H1 (cell line): ENCODE measurements around the gene CALD1. TPM values are rescaled to one million over a fixed set of nuclear protein-coding genes. Genes with fewer than 3 reads are reported as not detected.

Source experiments
- CTCF ChIA-PET: fragments of 300-600 bp; sonication (Branson Sonifier 250); formaldehyde crosslinking; loops from one replicate; lab custom pipeline; 2021; ENCODE audit not compliant: partially characterized antibody; lab: Charles Lee
- POLR2A ChIA-PET: fragments of 300-600 bp; sonication (Branson Sonifier 250); formaldehyde crosslinking; loops from one replicate; lab custom pipeline; 2021; ENCODE audit warnings: inconsistent platforms; ENCODE audit not compliant: partially characterized antibody; lab: Charles Lee
- DNase-seq, 2 experiments: peaks; one replicate each; pipeline versions ENCODE4 v3.0.0 to v3.0.0-alpha.2; 2010 to 2022; ENCODE audit warnings: low spot score in 2 of 2, low read depth in 1 of 2, mixed read lengths in 1 of 2
- FAIRE-seq: peaks from 2 replicates; lab custom pipeline; 2011; peaks lifted over from hg19 to GRCh38; lab: Jason Lieb, UNC
- H2AFZ ChIP-seq: 2 replicates; pipeline ENCODE4 v1.8.1; 2012; ENCODE audit warnings: low read length, inconsistent platforms
- H2AK5ac ChIP-seq: 2 replicates; pipeline ENCODE4 v1.6.1; 2013; ENCODE audit warnings: low read depth, low read length
- H2BK120ac ChIP-seq: replicated peaks from 2 replicates; pipeline ENCODE3; 2013; ENCODE audit warnings: low read depth, low read length, inconsistent platforms
- H2BK12ac ChIP-seq: 2 replicates; pipeline ENCODE4 v1.6.1; 2013; ENCODE audit warnings: low read depth, low read length
- H2BK15ac ChIP-seq: 2 replicates; pipeline ENCODE4 v1.6.1; 2013; ENCODE audit warnings: low read length
- H2BK20ac ChIP-seq: 2 replicates; pipeline ENCODE4 v1.6.1; 2013; ENCODE audit warnings: low read length
- H2BK5ac ChIP-seq: 2 replicates; pipeline ENCODE4 v1.6.1; 2013; ENCODE audit warnings: low read depth, low read length
- H3K14ac ChIP-seq: 2 replicates; pipeline ENCODE4 v1.6.1; 2013; ENCODE audit warnings: inconsistent platforms; ENCODE audit not compliant: insufficient read length
- H3K18ac ChIP-seq: 2 replicates; pipeline ENCODE4 v1.6.1; 2013; ENCODE audit warnings: low read length; ENCODE audit errors: extremely low read depth
- H3K23ac ChIP-seq: 2 replicates; pipeline ENCODE4 v1.6.1; 2013; ENCODE audit warnings: inconsistent platforms; ENCODE audit not compliant: insufficient read length
- H3K23me2 ChIP-seq: 2 replicates; pipeline ENCODE4 v1.6.1; 2013; ENCODE audit warnings: low read depth, low read length
- H3K27ac ChIP-seq: 2 replicates; pipeline ENCODE4 v1.6.1; 2011; ENCODE audit warnings: low read depth, low read length, inconsistent platforms
- H3K27me3 ChIP-seq, 4 experiments: replicated peaks in 1 of 4; 1 replicate in 1 of 4; 2 replicates in 3 of 4; pipeline versions ENCODE4 v1.6.1 to v1.8.1; 2011 to 2013; ENCODE audit warnings: low read length in 3 of 4, mild to moderate bottlenecking in 3 of 4, inconsistent platforms in 2 of 4, mixed read lengths in 2 of 4, moderate library complexity in 1 of 4; ENCODE audit not compliant: control insufficient read depth in 3 of 4, insufficient read depth in 3 of 4; ENCODE audit errors: extremely low read depth in 1 of 4
- H3K36me3 ChIP-seq, 4 experiments: 2 replicates each; pipeline versions ENCODE4 v1.6.1 to v1.8.1; 2011 to 2013; ENCODE audit warnings: mild to moderate bottlenecking in 4 of 4, low read length in 3 of 4, moderate library complexity in 2 of 4, control low read depth in 1 of 4, inconsistent platforms in 1 of 4; ENCODE audit not compliant: insufficient read depth in 4 of 4, control insufficient read depth in 2 of 4
- H3K4ac ChIP-seq: replicated peaks from 2 replicates; pipeline ENCODE3; 2013; ENCODE audit warnings: low read length, low read depth, mixed read lengths, inconsistent platforms; ENCODE audit not compliant: insufficient read length
- H3K4me1 ChIP-seq, 4 experiments: replicated peaks in 1 of 4; 1 replicate in 1 of 4; 2 replicates in 3 of 4; pipeline versions ENCODE4 v1.6.1 to v1.8.1; 2011 to 2013; ENCODE audit warnings: low read length in 3 of 4, inconsistent platforms in 2 of 4, mixed read lengths in 1 of 4; ENCODE audit not compliant: insufficient read depth in 4 of 4, control insufficient read depth in 3 of 4
- H3K4me2 ChIP-seq, 2 experiments: 2 replicates each; pipeline versions ENCODE4 v1.6.1 to v1.8.1; 2011 to 2013; ENCODE audit warnings: low read depth in 2 of 2, low read length in 2 of 2, control low read depth in 1 of 2, inconsistent platforms in 1 of 2, mild to moderate bottlenecking in 1 of 2; ENCODE audit not compliant: insufficient read depth in 1 of 2
- H3K4me3 ChIP-seq, 4 experiments: fragments of 200-600, 300-600 bp in 1 of 4; sonication (generic), shearing (Covaris generic), sonication (Bioruptor Twin) in 1 of 4; 2 replicates each; pipeline versions ENCODE4 v1.5.1 to v1.8.1; 2011 to 2016; ENCODE audit warnings: low read length in 4 of 4, low read depth in 3 of 4, control low read depth in 2 of 4, inconsistent platforms in 2 of 4, mild to moderate bottlenecking in 2 of 4, mixed read lengths in 1 of 4, moderate library complexity in 1 of 4; ENCODE audit not compliant: insufficient read depth in 2 of 4; ENCODE audit errors: extremely low read depth in 1 of 4
- H3K56ac ChIP-seq: replicated peaks from 2 replicates; pipeline ENCODE3; 2013; ENCODE audit warnings: low read depth, mild to moderate bottlenecking, mixed read lengths, low read length, inconsistent platforms; ENCODE audit not compliant: insufficient read length
- H3K79me1 ChIP-seq: 2 replicates; pipeline ENCODE4 v1.6.1; 2013; ENCODE audit warnings: low read depth, low read length, control low read depth
- H3K79me2 ChIP-seq, 2 experiments: 2 replicates each; pipeline versions ENCODE4 v1.6.1 to v1.8.1; 2012 to 2013; ENCODE audit warnings: low read length in 2 of 2, mild to moderate bottlenecking in 2 of 2, inconsistent platforms in 1 of 2; ENCODE audit not compliant: insufficient read depth in 2 of 2, control insufficient read depth in 1 of 2
- H3K9ac ChIP-seq, 4 experiments: replicated peaks in 1 of 4; 1 replicate in 1 of 4; 2 replicates in 3 of 4; pipeline versions ENCODE4 v1.6.1 to v1.8.1; 2011 to 2013; ENCODE audit warnings: low read depth in 3 of 4, low read length in 3 of 4, control low read depth in 2 of 4, mild to moderate bottlenecking in 2 of 4, moderate library complexity in 2 of 4, inconsistent platforms in 1 of 4; ENCODE audit errors: extremely low read depth in 1 of 4
- H3K9me3 ChIP-seq, 2 experiments: 2 replicates each; pipeline versions ENCODE4 v1.6.1 to v1.8.1; 2012 to 2013; ENCODE audit warnings: mild to moderate bottlenecking in 2 of 2, moderate library complexity in 2 of 2, control low read depth in 1 of 2, inconsistent platforms in 1 of 2, low read depth in 1 of 2, low read length in 1 of 2, mixed read lengths in 1 of 2; ENCODE audit not compliant: insufficient read depth in 2 of 2
- H4K20me1 ChIP-seq, 2 experiments: replicated peaks in 1 of 2; 2 replicates each; pipeline versions ENCODE3 to v1.8.1; 2011 to 2013; ENCODE audit warnings: inconsistent platforms in 2 of 2, low read length in 2 of 2, mild to moderate bottlenecking in 1 of 2; ENCODE audit not compliant: insufficient read depth in 2 of 2, control insufficient read depth in 1 of 2
- H4K5ac ChIP-seq: 2 replicates; pipeline ENCODE4 v1.6.1; 2013; ENCODE audit warnings: low read length, low read depth, mixed read lengths, inconsistent platforms; ENCODE audit not compliant: insufficient read length
- H4K8ac ChIP-seq: 2 replicates; pipeline ENCODE4 v1.8.0; 2013; ENCODE audit warnings: mild to moderate bottlenecking, moderate library complexity, low read length, inconsistent platforms; ENCODE audit not compliant: insufficient read depth; ENCODE audit errors: extremely low read depth
- H4K91ac ChIP-seq: replicated peaks from 2 replicates; pipeline ENCODE3; 2013; ENCODE audit warnings: low read length, mixed read lengths, inconsistent platforms; ENCODE audit not compliant: insufficient read length
- CBX8 ChIP-seq: fragments of 300-800, 300-1000 bp; sonication (generic); IDR thresholded peaks from 2 replicates; pipeline ENCODE4 v1.7.1; 2016; ENCODE audit warnings: low read depth, low read length, borderline replicate concordance
- CHD1 ChIP-seq: IDR thresholded peaks from 2 replicates; pipeline ENCODE4 v1.6.1; 2012; ENCODE audit warnings: low read depth, low read length, improper control_type of control experiment
- EZH2 ChIP-seq: fragments of 200-600 bp; sonication (generic); IDR thresholded peaks from 2 replicates; pipeline ENCODE4 v1.7.1; 2012; ENCODE audit warnings: low read depth, mild to moderate bottlenecking, moderate library complexity, low read length, inconsistent platforms; ENCODE audit not compliant: severe bottlenecking
- KDM4A ChIP-seq: IDR thresholded peaks from one replicate; pipeline ENCODE4 v1.7.1; 2012; ENCODE audit warnings: low read depth, mild to moderate bottlenecking, moderate library complexity, low read length, inconsistent platforms; ENCODE audit not compliant: severe bottlenecking
- YY1 ChIP-seq: IDR thresholded peaks from 2 replicates; pipeline ENCODE4 v1.6.1; 2011; ENCODE audit warnings: low read depth, mild to moderate bottlenecking, low read length
- WGBS, 2 experiments: shearing (Covaris generic) in 1 of 2; methylation state at CpG; one replicate each; pipeline versions ENCODE4 v1.1.6 to v1.1.7; 2013 to 2015; ENCODE audit warnings: low lambda C conversion rate in 2 of 2, mixed read lengths in 2 of 2, inconsistent platforms in 1 of 2, low coverage in 1 of 2, missing lambda C conversion rate in 1 of 2; ENCODE audit not compliant: insufficient replicate concordance in 2 of 2, insufficient coverage in 1 of 2, insufficient read length in 1 of 2; ENCODE audit errors: extremely low coverage in 1 of 2, missing lambda C conversion rate in 1 of 2; 5-methylcytosine and 5-hydroxymethylcytosine counted together
- polyA plus RNA-seq, 7 experiments: library from polyadenylated mRNA; depleted of rRNA in 3 of 7; stranded (reverse) in 5 of 7; unstranded in 2 of 7; fragments of >200 nt in 5 of 7; fragments of 200-250 nt in 2 of 7; gene quantifications; 1 replicate in 5 of 7; 2 replicates in 1 of 7; 4 replicates in 1 of 7; pipeline versions ENCODE4 v1.2.1 to v1.2.3, GENCODE V29; 2011 to 2013; ENCODE audit warnings: missing spikeins in 2 of 7, mixed read lengths in 2 of 7
- total RNA-seq: library from RNA; stranded (reverse); fragmentation: NEBNext Ultra II Directional; extraction: Animal tissue kit (Norgen Biotek cat#: 25700); gene quantifications from 2 replicates; pipeline ENCODE4 v1.2.1, GENCODE V29; 2021

Gene CALD1
- total and polyA plus RNA-seq, 2 of the 8 experiments (the other 6 are each of a cell fraction or from before 2014, with no cell fraction given): 34.3 to 177 TPM

DNA sequence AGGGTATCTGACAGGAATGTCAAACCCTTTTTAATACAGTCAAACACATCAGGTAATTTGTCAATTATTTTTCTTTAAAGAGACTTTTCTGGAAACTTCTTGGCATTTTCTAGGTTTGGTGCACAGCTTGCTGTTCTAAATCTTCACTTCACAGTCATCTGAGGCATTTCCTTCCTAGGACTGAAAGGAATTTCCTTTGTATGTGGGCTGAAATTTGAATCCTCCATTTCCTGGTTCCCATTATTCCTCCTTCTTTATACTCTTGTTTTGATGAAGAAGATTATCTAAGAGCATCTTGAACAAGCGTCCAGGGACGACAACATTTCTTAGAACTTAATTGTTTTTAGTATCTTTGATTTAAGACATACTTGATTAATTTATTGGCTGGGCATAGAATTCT lies 24.9 kb downstream of the CALD1 start:
- no peak overlapping the region for H3K27ac ChIP-seq
- no peak overlapping the region for H2BK20ac ChIP-seq
- H3K4ac ChIP-seq: no peak overlapping the region
- H3K79me1 ChIP-seq: no peaks in the 10 kb centered on the region
- H2BK5ac ChIP-seq: no peak overlapping the region
- WGBS, 2 experiments: 66% methylated on average over 2 of the region's 2 CpGs; no CpG with 5 or more reads in 1 of the 2 experiments
- CTCF ChIA-PET: interaction anchor here (0.6 to 0.8 kb wide), 2 partner anchors 10 to 12 kb away, joined by 3 to 5 read pairs; no protein-coding TSS in a partner anchor
- H3K23ac ChIP-seq: no peak overlapping the region
- no peaks in the 10 kb centered on the region; a peak in 1 of 7 replicates for H3K4me1 ChIP-seq
- no peak overlapping the region for H4K5ac ChIP-seq
- DNase-seq (no peak), FAIRE-seq (peak; percentile 19)
- no peak overlapping the region for H2BK15ac ChIP-seq
- H2BK12ac ChIP-seq: no peak overlapping the region
- no peaks in the 10 kb centered on the region for H3K27me3 ChIP-seq
- no peak overlapping the region for H4K8ac ChIP-seq
- H3K36me3 ChIP-seq: no peaks in the 10 kb centered on the region
- no peaks in the 10 kb centered on the region for H4K20me1 ChIP-seq
- H2AK5ac ChIP-seq: no peak overlapping the region
- H3K79me2 ChIP-seq: peaks cover 0 to 3% of the 10 kb centered on the region in 2 experiments; a peak in 2 of 4 replicates
- no peak overlapping the region for H3K4me2 ChIP-seq
- no peak overlapping the region for H2BK120ac ChIP-seq
- H4K91ac ChIP-seq: no peak overlapping the region
- POLR2A ChIA-PET: interaction anchor here (1.3 to 2.0 kb wide), 3 partner anchors 12 to 21 kb away, joined by 3 to 6 read pairs (median 3); no protein-coding TSS in a partner anchor
- peaks cover 0 to 4% of the 10 kb centered on the region in 2 experiments; a peak in 1 of 4 replicates for H3K9me3 ChIP-seq
- H3K9ac ChIP-seq: no peak overlapping the region
- H3K14ac ChIP-seq: no peak overlapping the region
- no peak overlapping the region for H3K18ac ChIP-seq
- TF ChIP-seq YY1 (no peak), CBX8 (no peak), CHD1 (no peak), EZH2 (no peak), KDM4A (no peak)
- H3K23me2 ChIP-seq: no peaks in the 10 kb centered on the region
- H3K56ac ChIP-seq: no peak overlapping the region
- H3K4me3 ChIP-seq: no peak overlapping the region
- no peak overlapping the region for H2AFZ ChIP-seq
